GM19025 (cell line): ENCODE measurements around the gene IFITM5.

Experiments used
- ATAC-seq: cut with Tn5 transposase; IDR thresholded peaks from one replicate; pipeline ENCODE4 v1.9.1; 2021; ENCODE audit warnings: mild to moderate bottlenecking, low read depth, moderate library complexity; ENCODE audit not compliant: unreplicated experiment

Gene IFITM5

DNA sequence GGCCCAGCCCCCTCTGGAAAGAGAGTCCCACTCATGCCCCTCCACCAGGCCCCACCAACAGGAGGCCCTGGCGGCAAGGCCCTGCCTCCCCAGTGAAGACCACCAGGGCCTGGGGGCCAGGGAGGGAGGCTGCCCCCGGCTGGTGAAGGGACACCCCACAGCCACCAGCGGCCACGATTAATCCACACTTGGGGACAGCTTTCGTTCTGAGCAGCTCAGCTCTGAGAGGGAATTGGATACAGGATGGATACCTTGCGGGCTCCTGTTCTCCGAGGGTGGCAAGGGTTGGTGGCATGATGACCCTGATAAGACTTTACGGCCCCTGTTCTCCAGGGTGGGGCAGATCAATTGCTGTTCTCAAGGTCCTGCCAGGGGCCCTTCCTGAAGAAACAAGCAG is 28.0 kb downstream of the IFITM5 start:
- no peak for ATAC-seq

DNA sequence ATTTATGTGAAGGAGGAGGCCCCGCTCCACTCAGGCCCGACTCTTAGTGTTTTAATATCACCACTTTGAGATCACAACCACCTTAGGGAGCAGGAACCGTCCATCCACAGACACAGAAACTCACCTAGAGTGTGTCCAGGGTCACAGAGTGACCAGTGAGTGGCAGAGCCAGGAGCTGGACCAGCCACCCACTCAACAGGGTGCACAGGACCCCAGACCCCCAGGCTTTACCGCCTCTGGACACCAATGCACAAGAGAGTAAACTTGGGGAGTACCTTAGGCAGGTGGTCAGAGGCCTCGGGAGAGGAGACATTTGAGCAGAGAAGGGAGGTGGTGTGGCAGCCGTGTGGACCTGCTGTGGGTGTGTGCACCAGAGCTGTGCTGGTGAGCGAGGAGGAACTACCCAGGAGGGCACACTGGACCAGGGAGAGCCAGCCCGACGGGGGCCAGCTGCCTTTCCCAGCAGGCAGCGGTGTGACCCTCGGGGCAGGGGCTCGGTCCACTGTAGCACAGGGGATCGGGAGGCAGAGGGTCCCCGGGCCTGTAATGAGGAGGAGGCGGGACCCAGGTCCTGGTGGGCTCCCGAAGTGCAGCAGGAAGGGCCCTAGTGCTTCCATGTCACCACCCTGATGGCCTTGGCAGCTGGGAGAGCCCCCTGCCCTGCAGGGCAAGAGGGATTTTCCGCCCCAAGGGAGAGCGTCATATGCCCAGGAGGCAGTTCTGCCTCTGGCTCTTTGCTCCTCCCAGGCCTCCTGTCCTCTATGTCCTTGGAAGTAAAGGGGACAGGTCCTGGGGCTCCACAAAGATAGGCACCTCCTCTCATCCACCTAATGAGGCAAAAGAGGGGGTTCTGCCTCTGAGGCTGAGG is 28.6 kb downstream of the IFITM5 start:
- ATAC-seq, result no peak

DNA sequence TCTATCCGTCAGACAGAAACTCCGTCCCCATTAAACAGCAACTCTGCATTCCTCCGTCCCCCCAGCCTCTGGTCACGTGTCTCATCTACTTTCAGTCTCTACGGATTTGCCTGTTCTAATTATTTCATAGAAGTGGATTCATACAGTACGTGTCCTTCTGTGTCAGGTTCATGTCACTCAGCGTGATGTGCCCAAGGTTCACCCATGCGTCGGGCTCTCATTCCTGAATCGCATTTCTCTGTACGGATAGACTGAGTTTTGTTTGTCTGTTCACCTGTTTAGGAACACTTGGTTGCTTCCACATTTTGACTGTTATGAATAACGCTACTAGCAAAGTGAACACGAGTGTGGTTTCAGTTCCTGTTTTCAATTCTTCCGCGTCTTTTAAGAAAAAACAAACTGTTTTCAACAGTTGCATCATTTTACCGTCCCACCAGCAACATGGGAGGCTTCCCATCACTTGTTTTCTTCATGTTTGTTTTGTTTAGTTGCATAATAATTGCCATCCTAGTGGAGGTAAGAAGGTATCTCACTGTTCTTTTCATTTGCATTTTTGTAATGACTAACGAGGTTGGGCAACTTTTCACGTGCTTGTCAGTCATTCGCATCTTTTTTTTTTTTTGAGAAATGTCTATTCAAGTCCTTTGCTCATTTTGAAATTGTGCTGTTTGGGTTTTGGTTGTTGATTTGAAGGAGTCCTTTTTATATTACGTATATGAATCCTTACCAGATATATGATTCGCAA is 30.0 kb downstream of the IFITM5 start:
- peak; percentile 57 for ATAC-seq

DNA sequence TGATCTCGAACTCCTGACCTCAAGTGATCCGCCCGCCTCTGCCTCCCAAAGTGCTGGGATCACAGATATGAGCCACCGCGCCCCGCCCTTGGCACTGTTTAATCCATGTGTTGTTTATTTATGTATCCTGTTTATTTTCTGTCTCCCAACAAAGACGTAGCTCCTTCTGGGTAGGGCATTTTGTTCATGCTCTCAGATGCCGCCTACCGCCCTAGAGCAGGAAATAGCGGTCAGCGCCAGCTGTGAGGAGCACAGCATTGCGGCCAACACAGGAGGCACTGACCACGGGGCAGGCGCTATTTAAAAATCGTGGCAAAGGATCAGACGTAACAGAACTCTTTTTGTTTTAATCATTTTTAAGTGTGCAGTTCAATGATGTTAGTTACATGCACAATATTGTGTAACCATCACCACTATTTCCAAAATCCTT is 30.6 kb downstream of the IFITM5 start:
- peak; percentile 37 for ATAC-seq

DNA sequence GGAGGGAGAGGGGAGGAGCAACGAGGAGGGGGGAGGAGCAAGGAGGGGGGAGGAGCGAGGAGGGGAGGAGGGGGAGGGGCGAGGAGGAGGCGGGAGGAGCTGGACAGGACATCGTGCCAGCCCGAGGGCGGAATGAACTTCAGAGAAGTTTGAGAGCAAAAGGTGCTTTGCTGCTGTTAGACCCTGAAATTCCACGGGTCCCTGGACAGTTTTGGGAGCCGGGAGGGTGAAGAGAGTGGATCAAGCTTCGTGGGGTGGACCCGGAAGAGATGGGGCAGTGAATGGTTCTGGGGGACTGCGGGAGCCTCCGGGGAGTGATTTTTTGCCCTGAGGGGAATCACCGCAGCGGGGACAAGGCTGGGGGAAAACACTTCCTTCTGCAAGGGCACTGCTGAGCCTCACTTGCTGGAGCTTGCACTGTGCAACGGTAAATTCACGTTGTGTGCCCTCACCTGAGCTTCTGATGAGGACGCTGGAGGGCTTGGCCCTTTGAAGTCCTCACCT is 31.8 kb downstream of the IFITM5 start:
- no peak for ATAC-seq

DNA sequence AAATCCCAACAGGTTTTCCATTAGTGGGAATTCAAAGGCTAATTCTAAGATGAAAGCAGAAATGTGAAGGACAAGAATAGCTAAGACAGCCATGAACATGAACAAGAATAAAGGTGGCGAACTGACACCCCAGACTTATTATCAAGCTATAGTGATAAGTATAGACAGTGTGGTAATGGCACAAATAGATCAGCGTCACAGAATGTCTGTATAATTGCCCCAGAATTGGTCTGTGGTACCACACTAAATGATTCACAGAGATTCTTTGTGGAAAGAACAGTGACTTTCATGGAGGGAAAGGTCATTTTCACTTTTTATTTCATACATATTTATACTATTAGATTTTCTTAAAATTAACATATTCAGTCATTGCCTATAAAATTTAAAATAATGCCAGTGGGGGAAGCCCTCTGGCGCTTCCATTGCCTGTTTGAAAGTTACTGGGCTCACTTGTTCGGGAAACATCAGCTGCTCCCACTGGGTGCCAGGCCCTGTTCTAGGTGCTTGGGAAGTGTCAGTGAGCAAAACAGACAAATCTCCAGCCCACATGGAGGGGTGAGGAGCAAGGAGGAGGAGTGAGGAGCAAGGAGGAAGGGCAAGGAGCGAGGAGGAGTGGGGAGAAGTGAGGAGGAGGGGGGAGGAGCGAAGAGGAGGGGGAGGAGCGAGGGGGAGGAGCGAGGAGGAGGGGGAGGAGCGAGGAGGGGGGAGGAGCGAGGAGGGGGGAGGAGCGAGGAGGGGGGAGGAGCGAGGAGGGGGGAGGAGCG is 32.5 kb downstream of the IFITM5 start:
- ATAC-seq, result no peak

DNA sequence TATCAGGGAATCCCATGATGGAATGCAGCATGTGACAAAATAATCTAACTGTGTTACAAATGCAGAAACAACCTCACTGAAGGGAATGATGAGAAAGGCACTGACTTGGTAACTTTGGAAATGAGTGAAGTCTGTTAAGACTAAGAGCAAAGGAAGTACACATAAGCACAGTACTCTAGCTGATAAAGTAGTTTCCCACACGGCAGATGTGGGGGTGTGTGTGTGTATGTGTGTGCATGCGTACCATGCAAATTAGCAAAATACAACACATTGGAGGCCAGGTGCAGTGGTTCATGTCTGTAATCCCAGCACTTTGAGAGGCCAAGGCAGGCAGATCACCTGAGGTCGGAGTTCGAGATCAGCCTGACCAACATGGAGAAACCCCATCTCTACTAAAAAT is 37.7 kb downstream of the IFITM5 start:
- no peak for ATAC-seq

DNA sequence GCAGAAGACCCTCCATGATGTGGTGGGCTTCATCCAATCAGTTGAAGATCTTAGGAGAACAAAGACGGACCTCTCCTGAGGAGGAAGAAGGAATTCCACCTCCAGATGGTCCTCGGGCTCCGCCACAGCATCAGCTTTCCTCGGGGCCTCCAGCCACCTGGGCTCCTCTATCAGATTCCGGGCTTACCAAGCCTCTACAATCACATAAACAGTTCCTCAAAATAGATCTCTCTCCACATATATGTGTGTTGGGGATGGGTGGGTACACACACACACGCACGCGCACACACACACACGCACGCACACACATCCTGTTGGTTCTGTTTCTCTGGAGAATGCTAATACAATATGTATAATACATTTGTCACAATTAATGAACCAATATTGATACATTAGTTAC is 39.9 kb downstream of the IFITM5 start:
- no peak for ATAC-seq

DNA sequence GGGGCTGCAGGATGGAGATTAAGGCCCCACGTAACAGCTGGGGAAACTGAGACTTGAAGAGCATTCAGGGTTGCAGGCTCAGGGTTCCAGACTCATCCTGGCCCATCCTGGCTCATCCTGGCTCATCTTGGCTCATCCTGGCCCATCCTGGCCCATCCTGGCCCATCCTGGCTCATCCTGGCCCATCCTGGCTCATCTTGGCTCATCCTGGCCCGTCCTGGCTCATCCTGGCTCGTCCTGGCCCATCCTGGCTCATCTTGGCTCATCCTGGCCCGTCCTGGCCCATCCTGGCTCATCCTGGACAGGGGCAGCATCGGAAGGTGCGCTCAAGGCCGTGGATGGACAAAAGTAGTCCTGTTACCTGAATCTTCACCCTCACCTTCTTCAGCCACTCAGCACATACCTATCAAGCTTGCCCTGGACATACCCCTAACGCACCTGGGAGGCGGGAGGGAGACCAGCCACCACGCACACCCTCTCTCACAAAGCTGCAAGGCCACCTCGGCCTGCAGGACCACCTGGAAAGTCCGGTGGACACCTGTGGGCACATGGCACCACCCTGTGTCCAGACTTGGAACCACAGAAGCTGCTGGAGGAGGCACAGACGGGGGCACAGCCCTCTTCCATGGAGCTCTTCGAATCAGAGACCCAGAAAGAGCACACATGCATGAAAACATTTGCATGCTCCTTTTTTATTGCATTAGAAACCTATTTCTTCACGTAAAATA is 41.4 kb downstream of the IFITM5 start:
- ATAC-seq, result no peak

DNA sequence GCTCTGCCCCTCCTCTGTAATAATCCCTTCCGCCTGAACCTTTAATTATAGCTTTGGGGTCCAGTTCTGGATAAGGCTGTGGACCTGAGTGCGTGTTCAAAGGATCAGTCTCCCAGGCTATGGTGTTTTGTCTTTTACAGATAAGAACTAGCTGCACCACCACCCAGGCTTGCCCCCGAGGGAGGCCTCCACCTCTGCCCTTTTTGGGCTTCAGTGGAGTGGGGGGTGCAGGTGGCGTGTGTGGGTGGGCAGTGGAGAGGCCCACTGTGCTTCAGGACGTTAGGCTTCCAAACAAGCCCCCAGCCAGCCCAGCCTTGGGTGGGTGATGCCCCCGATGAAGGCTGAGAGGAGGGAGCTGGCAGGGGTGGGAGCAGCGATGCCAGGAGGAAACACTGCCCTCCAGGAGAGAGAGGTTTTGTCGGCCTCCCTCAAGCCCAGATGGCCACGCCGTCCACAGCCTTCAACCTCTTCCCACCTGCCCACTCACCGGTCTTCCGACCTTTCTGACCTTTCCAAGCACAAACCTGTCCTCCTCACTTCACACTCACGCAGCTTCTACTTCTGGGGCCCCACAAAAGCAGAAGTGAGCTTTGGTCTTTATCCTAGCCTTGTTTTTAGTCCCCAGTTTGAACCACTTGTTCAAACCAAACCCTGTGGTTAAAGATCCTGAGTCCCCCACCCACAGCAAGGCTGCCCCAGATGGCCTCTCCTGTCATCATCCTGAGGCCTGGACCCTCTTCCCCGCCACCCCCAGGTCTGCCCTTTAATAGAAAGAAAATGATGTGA is 42.2 kb downstream of the IFITM5 start:
- ATAC-seq, result no peak

DNA sequence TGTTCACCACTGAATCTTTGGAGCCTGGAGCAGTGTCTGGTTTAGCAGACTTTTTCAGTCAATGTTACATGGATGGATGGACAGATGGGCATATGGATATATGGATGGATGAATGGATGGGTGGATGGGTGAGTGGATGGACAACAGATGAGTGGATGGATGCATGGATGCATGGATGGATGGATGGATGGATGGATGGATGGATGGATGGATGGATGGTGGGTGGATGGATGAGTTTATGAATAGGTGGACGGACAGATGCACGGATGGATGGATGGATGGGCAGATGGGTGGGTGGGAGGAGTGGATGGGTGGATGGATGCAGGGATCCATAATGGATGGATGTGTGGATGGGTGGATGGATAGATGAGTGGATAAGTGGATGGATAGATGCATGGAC is 43.5 kb downstream of the IFITM5 start:
- ATAC-seq, result no peak

DNA sequence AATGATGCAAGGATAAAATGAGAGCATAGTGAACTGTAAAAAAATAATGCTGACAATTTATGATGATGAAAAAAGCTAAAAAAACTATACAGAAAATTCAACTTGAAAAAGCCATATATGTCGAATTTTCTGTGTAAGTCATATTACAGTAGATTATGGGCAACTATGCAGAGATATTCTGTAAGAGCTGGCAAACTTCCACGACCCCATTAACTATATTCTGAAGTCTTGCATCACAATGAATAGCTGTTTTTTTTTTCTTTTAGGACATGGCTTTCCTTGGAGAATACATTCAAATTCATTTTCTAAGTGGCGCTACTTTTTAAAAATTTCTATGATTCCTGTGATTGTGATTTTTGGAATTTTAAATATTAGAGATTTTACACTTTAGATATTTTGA is 44.1 kb downstream of the IFITM5 start:
- no peak for ATAC-seq

DNA sequence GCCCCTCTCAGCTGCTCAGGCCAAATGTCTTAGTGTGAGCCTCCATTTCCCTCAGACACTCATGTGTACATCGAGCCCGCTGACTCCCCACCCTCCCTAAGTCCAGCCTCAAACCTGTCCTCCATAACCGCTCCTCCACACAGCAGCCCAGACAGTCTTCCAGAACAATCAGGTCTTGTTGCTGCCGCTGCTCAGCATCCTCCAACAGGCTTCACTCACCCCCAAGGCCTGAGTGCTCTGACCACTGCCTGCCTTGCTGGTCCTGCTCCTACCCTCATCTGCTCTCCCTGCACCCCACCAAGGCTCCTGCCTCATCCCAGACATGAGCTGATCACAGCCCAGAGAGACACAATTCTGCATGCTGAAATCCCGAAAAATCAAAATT is 45.4 kb downstream of the IFITM5 start:
- no peak for ATAC-seq

DNA sequence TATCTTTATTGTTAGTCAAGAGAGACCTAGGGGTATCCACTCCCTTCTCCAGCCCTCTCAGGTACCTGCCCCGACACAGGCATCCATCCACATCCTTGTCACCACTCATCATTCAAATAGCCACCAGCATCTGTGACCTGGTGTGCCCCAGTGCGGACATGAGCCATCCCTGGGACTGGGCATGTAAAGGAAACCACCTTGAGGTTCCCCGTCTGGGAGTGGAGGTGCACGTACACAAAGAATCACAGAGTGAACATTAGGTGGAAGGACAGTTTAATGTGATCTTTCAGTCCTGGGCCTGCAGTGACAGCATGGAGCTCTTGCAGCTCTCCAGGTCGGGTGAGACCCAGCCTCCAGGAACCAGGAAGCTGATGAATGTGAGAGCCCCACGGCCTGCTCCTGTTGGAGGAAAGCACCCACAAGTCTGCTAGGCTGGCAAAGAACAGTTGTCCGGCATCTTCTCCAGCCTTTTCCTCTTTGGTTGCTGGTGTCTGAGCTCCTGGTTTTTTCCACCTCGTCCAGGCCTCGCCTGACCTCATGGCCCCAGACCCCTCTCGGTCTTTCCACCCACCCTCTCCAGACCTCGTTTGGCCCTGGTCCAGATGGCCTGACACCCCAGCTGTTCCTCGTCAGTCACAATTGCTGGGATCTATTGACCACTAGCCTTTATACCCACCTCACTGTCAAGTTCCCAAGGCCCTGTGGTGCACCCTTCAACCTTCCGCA is 46.0 kb downstream of the IFITM5 start:
- ATAC-seq, result no peak

DNA sequence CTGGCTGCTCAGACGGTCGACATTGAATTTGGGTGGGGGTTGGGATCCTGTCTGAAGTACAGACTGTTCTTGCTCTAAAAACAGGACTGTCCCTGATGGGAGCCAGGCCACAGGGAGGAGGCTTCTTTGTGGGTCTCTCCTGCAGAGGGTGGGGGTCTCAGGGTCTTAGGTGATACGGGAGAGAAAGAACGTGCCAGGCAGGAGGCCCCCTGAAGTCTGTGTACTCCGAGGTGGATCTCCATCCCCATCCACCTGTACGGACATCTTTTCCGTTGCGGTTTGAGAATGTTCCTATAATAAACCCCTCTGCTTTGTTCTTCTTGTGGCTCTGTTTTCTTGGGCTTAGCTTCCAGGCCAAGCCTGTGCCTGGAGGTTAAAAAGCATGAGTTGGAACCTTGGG is 46.7 kb downstream of the IFITM5 start:
- no peak for ATAC-seq

DNA sequence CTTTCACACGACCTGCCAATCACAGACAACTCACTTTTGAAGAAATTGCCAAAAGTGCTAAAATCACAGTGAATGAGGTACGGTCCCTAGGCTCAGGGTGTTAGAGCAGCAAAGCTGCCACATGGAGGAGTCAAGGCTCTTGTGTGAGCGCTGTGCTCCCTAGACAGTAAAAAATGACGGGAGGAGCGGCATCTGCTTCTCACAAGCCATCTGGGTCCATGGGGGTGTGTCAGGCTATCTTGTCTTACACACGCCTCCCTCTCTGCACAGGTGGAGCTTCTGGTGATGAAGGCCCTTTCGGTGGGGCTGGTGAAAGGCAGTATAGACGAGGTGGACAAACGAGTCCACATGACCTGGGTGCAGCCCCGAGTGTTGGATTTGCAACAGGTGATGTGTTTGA is 47.8 kb downstream of the IFITM5 start:
- ATAC-seq, result no peak

DNA sequence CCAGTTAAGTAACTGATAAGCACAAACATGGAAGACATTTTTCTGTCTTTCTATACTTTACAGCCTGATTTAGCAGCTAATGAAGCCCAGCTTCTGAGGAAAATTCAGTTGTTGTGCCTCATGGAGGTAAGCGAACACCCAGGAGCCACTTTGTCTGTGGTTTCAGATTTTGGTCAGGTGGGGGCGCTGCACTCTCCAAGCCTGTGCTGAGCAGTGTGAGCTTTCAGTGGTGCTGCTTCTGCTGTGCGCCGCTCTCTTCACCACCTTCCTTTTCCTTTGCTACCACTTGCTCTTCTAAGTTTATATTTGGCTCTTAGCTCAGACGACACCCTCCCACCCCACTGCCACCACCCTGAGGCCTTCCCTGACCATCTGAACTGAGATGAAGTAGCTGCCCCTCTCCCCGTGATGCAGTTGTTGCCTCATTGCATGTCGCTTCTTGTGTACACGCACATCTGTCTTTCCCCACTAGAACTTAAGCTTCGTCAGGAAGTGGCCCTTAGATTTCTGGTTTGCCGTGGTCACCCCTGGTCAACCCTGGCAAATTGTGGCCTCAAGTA is 48.5 kb downstream of the IFITM5 start:
- no peak for ATAC-seq

DNA sequence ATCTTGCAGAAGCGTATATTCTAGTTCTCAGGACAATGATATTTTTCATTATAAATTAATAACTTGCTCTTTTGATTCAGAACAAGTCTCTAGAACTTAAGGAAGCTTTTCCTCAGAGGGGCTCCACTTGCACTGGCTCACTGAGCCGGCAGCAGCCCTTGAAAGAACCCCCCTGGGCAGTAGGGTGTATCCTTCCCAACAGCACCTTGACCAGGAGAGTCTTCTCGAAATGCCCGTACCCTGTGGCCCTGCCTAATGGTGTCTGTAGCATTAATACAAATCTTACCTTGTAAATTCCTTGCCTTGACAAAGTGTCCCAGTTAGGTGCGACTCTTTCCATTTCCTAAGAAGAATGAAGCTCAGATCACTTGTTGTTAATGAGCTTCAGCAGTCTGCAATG is 49.1 kb downstream of the IFITM5 start:
- no peak for ATAC-seq

DNA sequence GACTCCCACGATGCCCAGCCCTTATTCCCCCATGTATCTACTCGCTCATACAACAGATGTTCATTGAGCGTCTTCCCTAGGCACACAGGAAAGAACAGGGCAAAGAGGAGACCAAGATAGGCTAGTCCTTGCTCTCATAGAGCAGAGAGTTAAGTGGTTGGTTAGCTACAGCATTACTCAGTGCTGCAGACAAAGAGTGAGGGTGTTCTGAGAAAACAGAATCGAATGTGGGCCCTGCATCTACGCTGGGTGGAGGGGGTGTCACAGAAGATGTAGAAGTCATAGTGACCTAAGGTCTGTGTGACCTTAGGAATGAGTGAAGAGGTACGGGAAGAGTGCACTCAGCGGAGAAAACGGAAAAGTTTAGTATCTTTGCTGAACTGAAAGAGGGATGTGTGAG is 50.3 kb downstream of the IFITM5 start:
- no peak for ATAC-seq
